Nephron progenitor cell (in vitro differentiated cells): ENCODE data around the gene PPA2.
A peak's percentile ranks its signal among the peaks of the same experiment; 100 is the strongest.

Experiments
- DNase-seq: peaks from one replicate; pipeline ENCODE4 v3.0.0; 2021
- H3K27ac Mint-ChIP-seq: 2 replicates; pipeline ENCODE4 v1.8.0; 2021; ENCODE audit warnings: mild to moderate bottlenecking, moderate library complexity, mixed read lengths
- H3K27me3 Mint-ChIP-seq: 2 replicates; pipeline ENCODE4 v1.8.0; 2021; ENCODE audit warnings: mild to moderate bottlenecking, low read depth, mixed read lengths; ENCODE audit not compliant: poor library complexity
- H3K36me3 Mint-ChIP-seq: 2 replicates; pipeline ENCODE4 v1.8.0; 2021; ENCODE audit warnings: low read depth, mixed read lengths
- H3K4me1 Mint-ChIP-seq: 2 replicates; pipeline ENCODE4 v1.8.0; 2021; ENCODE audit warnings: mixed read lengths
- H3K4me3 Mint-ChIP-seq: 2 replicates; pipeline ENCODE4 v1.8.0; 2021; ENCODE audit warnings: mild to moderate bottlenecking, moderate library complexity, mixed read lengths
- H3K9me3 Mint-ChIP-seq: 2 replicates; pipeline ENCODE4 v1.8.0; 2021; ENCODE audit warnings: mild to moderate bottlenecking, moderate library complexity, mixed read lengths
- CTCF ChIP-seq: fragments of 200-600 bp; sonication (generic); IDR thresholded peaks from 2 replicates; pipeline ENCODE4 v1.5.0; 2021; ENCODE audit warnings: antibody characterized with exemption

Gene PPA2

GRCh38 chr4:105474099-105474518 is 247 bp upstream of the PPA2 start:
- H3K4me1 Mint-ChIP-seq: peaks cover 21% of the 10 kb centered on the region
- peak overlapping the region; percentile 99 for H3K4me3 Mint-ChIP-seq
- DNase-seq: peak; percentile 90
- peak; percentile 76 for TF ChIP-seq CTCF
- H3K36me3 Mint-ChIP-seq: peaks cover 21% of the 10 kb centered on the region
- H3K27ac Mint-ChIP-seq: no peak overlapping the region
- peaks cover 5% of the 10 kb centered on the region for H3K9me3 Mint-ChIP-seq
- peaks cover 12% of the 10 kb centered on the region for H3K27me3 Mint-ChIP-seq

GRCh38 chr4:105472871-105473323 is 965 bp downstream of the PPA2 start:
- DNase-seq: no peak
- Mint-ChIP-seq H3K9me3 (peaks cover 5% of the 10 kb centered on the region), H3K36me3 (peaks cover 33% of the 10 kb centered on the region), H3K4me3 (peak overlapping the region; percentile 99), H3K27me3 (peaks cover 8% of the 10 kb centered on the region), H3K27ac (peak overlapping the region; percentile 98), H3K4me1 (peaks cover 21% of the 10 kb centered on the region)
- no peak for TF ChIP-seq CTCF

DNA sequence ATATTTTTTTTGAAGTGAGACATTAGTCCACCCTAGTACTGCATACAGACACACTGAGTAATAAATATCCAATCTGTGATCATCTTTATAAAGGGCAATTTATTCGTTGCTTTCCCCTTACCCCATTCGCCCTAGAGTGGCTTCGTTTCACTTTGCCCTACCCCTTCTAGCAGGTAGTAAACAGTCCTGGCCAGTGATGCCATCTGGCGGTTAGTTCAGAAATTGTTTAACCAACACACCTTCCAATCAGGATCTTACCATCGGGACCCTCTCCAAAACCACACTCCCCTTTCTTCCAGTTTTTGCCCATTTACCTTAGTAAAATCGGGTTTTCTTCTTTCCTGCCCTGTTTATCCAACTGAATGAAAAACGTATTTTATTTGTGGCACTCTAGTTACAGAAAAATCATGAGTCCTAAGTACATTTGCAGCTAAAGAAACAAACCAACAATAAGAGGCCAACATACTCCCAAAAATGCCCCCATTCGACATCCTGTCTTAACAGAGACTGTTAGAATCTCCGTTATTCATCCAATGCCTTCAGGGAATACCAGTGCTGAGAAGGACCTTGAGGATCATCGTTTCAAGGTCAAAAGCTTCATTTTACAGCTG is 2.2 kb downstream of the PPA2 start:
- H3K36me3 Mint-ChIP-seq: peaks cover 45% of the 10 kb centered on the region
- peak; percentile 59 for TF ChIP-seq CTCF
- H3K9me3 Mint-ChIP-seq: peaks cover 13% of the 10 kb centered on the region
- peaks cover 21% of the 10 kb centered on the region for H3K4me1 Mint-ChIP-seq
- no peak overlapping the region for H3K27ac Mint-ChIP-seq
- peak overlapping the region; percentile 99 for H3K4me3 Mint-ChIP-seq
- H3K27me3 Mint-ChIP-seq: peaks cover 12% of the 10 kb centered on the region
- peak; percentile 58 for DNase-seq

DNA sequence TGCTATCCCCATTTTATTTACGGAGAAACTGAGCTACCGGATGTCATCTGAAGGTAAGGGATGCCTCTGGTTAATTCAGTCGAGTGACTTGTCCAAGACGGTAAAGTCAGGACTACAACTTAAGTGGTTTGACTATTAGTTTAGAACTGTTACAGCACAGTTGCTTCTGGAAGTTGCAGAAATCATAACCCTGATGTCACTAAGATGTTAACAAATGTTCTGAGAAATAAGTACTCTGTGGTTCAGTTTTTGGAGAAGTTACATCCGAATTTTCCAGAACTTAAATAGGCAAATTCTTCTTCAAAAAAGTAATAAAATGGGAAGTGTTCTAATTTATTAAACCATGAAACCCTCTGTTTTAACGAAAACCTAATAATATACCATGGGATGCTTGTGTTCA is 3.1 kb downstream of the PPA2 start:
- Mint-ChIP-seq H3K36me3 (peaks cover 54% of the 10 kb centered on the region), H3K4me3 (no peak overlapping the region), H3K4me1 (peaks cover 21% of the 10 kb centered on the region), H3K27me3 (peaks cover 7% of the 10 kb centered on the region), H3K27ac (no peak overlapping the region), H3K9me3 (peaks cover 19% of the 10 kb centered on the region)
- DNase-seq: no peak
- no peak for TF ChIP-seq CTCF

DNA sequence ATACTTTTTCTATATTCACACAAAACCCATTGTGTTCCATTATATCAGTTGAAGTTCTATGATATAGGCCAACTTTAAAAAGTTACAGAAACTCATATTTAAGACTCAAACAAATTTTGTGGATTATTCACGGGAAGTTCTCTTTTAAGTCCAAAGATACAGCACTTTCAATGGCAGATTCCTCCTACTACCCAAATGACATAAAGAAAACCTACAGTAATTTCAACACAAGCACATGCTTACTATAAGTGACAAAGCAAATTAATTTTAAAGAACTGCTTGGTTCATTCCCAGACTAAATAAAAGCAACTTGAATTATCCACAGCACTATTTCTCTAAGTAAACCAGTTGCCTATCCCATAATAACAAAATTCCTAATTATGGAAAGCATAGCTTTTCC is 4.1 kb downstream of the PPA2 start:
- peaks cover 6% of the 10 kb centered on the region for H3K27me3 Mint-ChIP-seq
- H3K4me1 Mint-ChIP-seq: peaks cover 21% of the 10 kb centered on the region
- DNase-seq: no peak

More for the DNA sequence above, 4.1 kb downstream of the PPA2 start:
- no peak overlapping the region for H3K27ac Mint-ChIP-seq
- no peak for TF ChIP-seq CTCF
- H3K36me3 Mint-ChIP-seq: peaks cover 64% of the 10 kb centered on the region
- H3K9me3 Mint-ChIP-seq: peaks cover 29% of the 10 kb centered on the region
- no peak overlapping the region for H3K4me3 Mint-ChIP-seq
